Hepatocyte (in vitro differentiated cells): ENCODE results near the gene DPYSL3. TPM values are rescaled to one million over a fixed set of nuclear protein-coding genes. Genes with fewer than 3 reads are reported as not detected.

Experiments
- DNase-seq: peaks from one replicate; pipeline ENCODE4 v3.0.0-alpha.2; 2016; ENCODE audit warnings: low spot score
- H2AFZ ChIP-seq: fragments of 200-600 bp; sonication (generic); 2 replicates; pipeline ENCODE4 v1.6.0; 2016; ENCODE audit warnings: antibody characterized with exemption, mild to moderate bottlenecking
- H3K27ac ChIP-seq: fragments of 200-600 bp; sonication (generic); 2 replicates; pipeline ENCODE4 v1.5.1; 2016; ENCODE audit warnings: mild to moderate bottlenecking
- H3K27me3 ChIP-seq: fragments of 200-600 bp; sonication (generic); 2 replicates; pipeline ENCODE4 v1.6.1; 2016
- H3K36me3 ChIP-seq: fragments of 200-600 bp; sonication (generic); replicated peaks from 2 replicates; pipeline ENCODE4 v1.5.1; 2016; ENCODE audit warnings: low read depth; ENCODE audit not compliant: insufficient read depth
- H3K4me1 ChIP-seq: fragments of 200-600 bp; sonication (generic); 2 replicates; pipeline ENCODE4 v1.5.1; 2016; ENCODE audit warnings: mild to moderate bottlenecking, moderate library complexity; ENCODE audit not compliant: insufficient read depth
- H3K4me2 ChIP-seq: fragments of 200-600 bp; sonication (generic); 2 replicates; pipeline ENCODE4 v1.6.0; 2016
- H3K4me3 ChIP-seq: fragments of 200-600 bp; sonication (generic); 2 replicates; pipeline ENCODE4 v1.5.1; 2016; ENCODE audit warnings: mild to moderate bottlenecking
- H3K79me2 ChIP-seq: fragments of 200-600 bp; sonication (generic); 2 replicates; pipeline ENCODE4 v1.6.0; 2017; ENCODE audit warnings: mild to moderate bottlenecking
- H3K9me2 ChIP-seq: fragments of 200-600 bp; sonication (generic); replicated peaks from 2 replicates; pipeline ENCODE4 v1.6.0; 2017; ENCODE audit warnings: mild to moderate bottlenecking; ENCODE audit not compliant: insufficient read depth
- H3K9me3 ChIP-seq: fragments of 200-600 bp; sonication (generic); 2 replicates; pipeline ENCODE4 v1.5.1; 2016; ENCODE audit warnings: low read depth, mild to moderate bottlenecking
- H4K20me1 ChIP-seq: fragments of 200-600 bp; sonication (generic); 2 replicates; pipeline ENCODE4 v1.6.0; 2016; ENCODE audit warnings: mild to moderate bottlenecking; ENCODE audit not compliant: insufficient read depth, poor library complexity, severe bottlenecking
- EZH2 ChIP-seq: fragments of 200-600 bp; sonication (generic); IDR thresholded peaks from 2 replicates; pipeline ENCODE4 v1.6.1; 2016; ENCODE audit warnings: antibody characterized with exemption, mild to moderate bottlenecking, borderline replicate concordance
- EZH2phosphoT487 ChIP-seq: fragments of 200-600 bp; sonication (generic); IDR thresholded peaks from one replicate; pipeline ENCODE4 v1.6.1; 2018; ENCODE audit warnings: antibody characterized with exemption, mild to moderate bottlenecking, low read depth, moderate library complexity; ENCODE audit not compliant: unreplicated experiment, severe bottlenecking
- WGBS: methylation state at CpG from one replicate; pipeline ENCODE4 v1.1.6; 2016; ENCODE audit warnings: low lambda C conversion rate; ENCODE audit errors: missing lambda C conversion rate; 5-methylcytosine and 5-hydroxymethylcytosine counted together
- polyA plus RNA-seq: library from polyadenylated mRNA; unstranded; fragments of >200 nt; fragmentation: Nextera tagmentation; extraction: Ambion mirVana; gene quantifications from 2 replicates; pipeline ENCODE4 v1.2.1, GENCODE V29; 2016
- total RNA-seq: library from RNA; depleted of rRNA; stranded (reverse); fragments of >200 nt; gene quantifications from 2 replicates; pipeline ENCODE4 v1.2.3, GENCODE V29; 2014
- TF ChIP-seq, protein P1 (sequence below): fragments of 200-600 bp; sonication (generic); IDR thresholded peaks from 2 replicates; pipeline ENCODE4 v1.5.1; 2016; ENCODE audit warnings: antibody characterized with exemption, mild to moderate bottlenecking; ENCODE audit not compliant: poor library complexity

DPYSL3 gene
- total and polyA plus RNA-seq, 2 experiments from 2014 or later = 35.7 to 78.0 TPM

DNA sequence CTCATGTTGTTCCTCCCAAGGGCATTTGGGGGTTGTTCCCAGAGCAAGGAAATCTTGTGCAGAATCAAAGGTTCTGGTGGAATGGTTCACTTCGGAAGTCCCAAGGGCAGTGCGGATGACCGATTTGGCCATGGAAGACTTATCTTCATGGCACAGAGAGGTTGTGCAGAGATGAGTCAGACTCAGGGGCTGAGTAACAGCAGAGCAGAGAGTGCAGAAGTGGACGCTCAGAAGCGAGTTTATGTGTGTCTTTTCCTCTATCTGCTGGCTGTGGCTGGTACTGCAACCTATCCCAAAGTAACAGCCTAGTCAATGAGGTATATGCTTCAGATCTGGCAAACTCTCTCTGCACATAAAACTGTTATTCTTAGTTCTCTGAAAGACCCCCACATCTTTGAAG lies 118.1 kb downstream of the DPYSL3 start:
- WGBS = 50% methylated on average over 5 of the region's 5 CpGs
- no peaks in the 10 kb centered on the region for H3K4me1 ChIP-seq
- no peak overlapping the region for H3K27ac ChIP-seq
- no peaks in the 10 kb centered on the region for H4K20me1 ChIP-seq
- H3K79me2 ChIP-seq = no peaks in the 10 kb centered on the region
- peak; percentile 80 for DNase-seq
- no peak for TF ChIP-seq EZH2phosphoT487
- TF ChIP-seq EZH2 = no peak
- TF ChIP-seq, protein P1, sequence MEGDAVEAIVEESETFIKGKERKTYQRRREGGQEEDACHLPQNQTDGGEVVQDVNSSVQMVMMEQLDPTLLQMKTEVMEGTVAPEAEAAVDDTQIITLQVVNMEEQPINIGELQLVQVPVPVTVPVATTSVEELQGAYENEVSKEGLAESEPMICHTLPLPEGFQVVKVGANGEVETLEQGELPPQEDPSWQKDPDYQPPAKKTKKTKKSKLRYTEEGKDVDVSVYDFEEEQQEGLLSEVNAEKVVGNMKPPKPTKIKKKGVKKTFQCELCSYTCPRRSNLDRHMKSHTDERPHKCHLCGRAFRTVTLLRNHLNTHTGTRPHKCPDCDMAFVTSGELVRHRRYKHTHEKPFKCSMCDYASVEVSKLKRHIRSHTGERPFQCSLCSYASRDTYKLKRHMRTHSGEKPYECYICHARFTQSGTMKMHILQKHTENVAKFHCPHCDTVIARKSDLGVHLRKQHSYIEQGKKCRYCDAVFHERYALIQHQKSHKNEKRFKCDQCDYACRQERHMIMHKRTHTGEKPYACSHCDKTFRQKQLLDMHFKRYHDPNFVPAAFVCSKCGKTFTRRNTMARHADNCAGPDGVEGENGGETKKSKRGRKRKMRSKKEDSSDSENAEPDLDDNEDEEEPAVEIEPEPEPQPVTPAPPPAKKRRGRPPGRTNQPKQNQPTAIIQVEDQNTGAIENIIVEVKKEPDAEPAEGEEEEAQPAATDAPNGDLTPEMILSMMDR = peak; percentile 54
- H3K4me2 ChIP-seq = no peak overlapping the region
- H3K9me3 ChIP-seq = no peaks in the 10 kb centered on the region
- H3K9me2 ChIP-seq = no peaks in the 10 kb centered on the region
- no peaks in the 10 kb centered on the region for H3K27me3 ChIP-seq
- no peaks in the 10 kb centered on the region for H3K36me3 ChIP-seq
- no peak overlapping the region for H2AFZ ChIP-seq
- no peak overlapping the region for H3K4me3 ChIP-seq

GRCh38 chr5:147390654-147391225 lies 119.1 kb downstream of the DPYSL3 start:
- H3K79me2 ChIP-seq = no peaks in the 10 kb centered on the region
- H2AFZ ChIP-seq = no peak overlapping the region
- no peak overlapping the region for H3K4me2 ChIP-seq
- no peaks in the 10 kb centered on the region for H3K36me3 ChIP-seq
- no peak overlapping the region for H3K27ac ChIP-seq
- no peaks in the 10 kb centered on the region for H3K27me3 ChIP-seq
- TF ChIP-seq EZH2 = no peak
- no peak for TF ChIP-seq EZH2phosphoT487
- TF ChIP-seq, protein P1 = no peak
- WGBS = 69% methylated on average over 3 of the region's 3 CpGs
- H3K4me1 ChIP-seq = no peaks in the 10 kb centered on the region
- H3K4me3 ChIP-seq = no peak overlapping the region
- no peaks in the 10 kb centered on the region for H4K20me1 ChIP-seq
- DNase-seq = no peak
- no peaks in the 10 kb centered on the region for H3K9me3 ChIP-seq
- no peaks in the 10 kb centered on the region for H3K9me2 ChIP-seq

DNA sequence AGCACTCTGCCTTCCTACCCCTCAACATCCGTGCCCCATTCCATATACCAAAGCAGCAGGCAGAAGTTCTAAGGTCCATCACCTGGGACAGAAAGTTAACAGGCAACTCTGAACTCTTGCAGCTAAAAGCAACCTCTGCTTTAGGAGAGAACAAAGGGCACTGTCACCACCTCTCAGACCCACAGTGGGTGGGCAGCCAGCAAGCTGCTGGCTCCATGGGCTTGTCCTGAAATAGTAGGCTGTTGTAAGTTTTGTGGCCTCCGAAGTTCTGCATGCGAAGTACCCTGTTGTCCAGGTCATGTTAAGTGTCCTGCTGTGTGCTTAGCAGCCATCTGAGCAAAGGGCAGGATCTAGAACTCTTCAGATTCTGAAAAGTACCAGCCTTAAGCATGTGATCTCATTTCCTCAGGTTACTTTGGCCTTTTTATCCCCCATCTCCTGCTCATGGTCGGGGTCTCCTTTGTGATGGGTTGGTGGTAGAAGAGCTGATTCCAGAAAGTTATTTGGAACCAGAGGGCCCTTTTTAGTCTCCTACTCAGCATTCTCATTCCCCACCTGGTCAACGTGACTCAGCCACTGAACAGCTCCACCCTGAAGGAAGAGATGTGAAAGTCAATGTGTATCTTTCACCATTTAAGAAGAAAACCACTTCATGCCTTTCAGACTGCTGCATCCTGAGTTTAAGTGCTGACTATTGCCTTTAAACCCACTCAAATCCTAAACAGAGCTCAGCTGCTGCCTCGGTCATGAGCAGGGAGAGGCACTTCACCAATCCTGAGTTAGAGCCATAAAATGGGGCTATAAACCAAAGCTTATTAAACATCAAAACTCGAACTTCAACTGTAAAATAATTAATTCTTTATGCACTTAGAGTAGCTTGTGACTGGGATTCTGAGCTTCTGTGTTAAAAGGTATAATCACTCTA lies 121.4 kb downstream of the DPYSL3 start:
- H3K4me2 ChIP-seq = no peak overlapping the region
- TF ChIP-seq EZH2 = no peak
- WGBS = 57% methylated on average over 7 of the region's 7 CpGs

DNA sequence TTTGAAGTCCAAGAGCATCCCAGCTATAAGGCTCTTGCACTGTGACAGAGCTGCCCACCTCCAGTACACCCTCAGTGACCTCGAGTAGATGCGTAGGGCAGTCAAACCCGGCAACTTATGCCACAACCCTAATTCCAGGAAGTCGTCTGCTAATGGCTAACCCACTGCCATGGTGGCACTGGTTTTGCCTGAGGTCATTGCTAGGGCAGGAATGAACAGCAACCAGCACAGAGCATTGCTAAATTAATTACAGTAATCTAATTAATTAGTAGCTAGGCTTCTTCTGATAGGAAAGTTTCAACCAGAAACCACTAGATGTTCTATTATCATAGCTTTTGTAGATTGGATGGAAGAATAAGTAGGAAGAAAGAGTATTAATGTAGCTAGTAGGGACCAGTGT lies 122.8 kb downstream of the DPYSL3 start:
- Histone ChIP-seq H3K4me2 (no peak overlapping the region), H3K4me1 (peaks cover 4% of the 10 kb centered on the region), H3K27ac (no peak overlapping the region), H3K36me3 (no peaks in the 10 kb centered on the region), H3K79me2 (no peaks in the 10 kb centered on the region), H2AFZ (no peak overlapping the region), H3K4me3 (no peak overlapping the region), H3K9me3 (no peaks in the 10 kb centered on the region), H3K27me3 (no peaks in the 10 kb centered on the region), H4K20me1 (no peaks in the 10 kb centered on the region), H3K9me2 (no peaks in the 10 kb centered on the region)
- DNase-seq = no peak
- TF ChIP-seq EZH2phosphoT487 = no peak
- TF ChIP-seq, protein P1 = no peak
- no peak for TF ChIP-seq EZH2
- 88% methylated on average over 4 of the region's 4 CpGs for WGBS

More for the DNA sequence above, 121.4 kb downstream of the DPYSL3 start:
- no peak overlapping the region for H2AFZ ChIP-seq
- no peaks in the 10 kb centered on the region for H3K9me2 ChIP-seq
- no peaks in the 10 kb centered on the region for H4K20me1 ChIP-seq
- no peaks in the 10 kb centered on the region for H3K36me3 ChIP-seq
- no peak overlapping the region for H3K4me3 ChIP-seq
- peaks cover 4% of the 10 kb centered on the region for H3K4me1 ChIP-seq
- H3K27ac ChIP-seq = peak overlapping the region; percentile 23
- H3K27me3 ChIP-seq = no peaks in the 10 kb centered on the region
- no peaks in the 10 kb centered on the region for H3K9me3 ChIP-seq
- no peaks in the 10 kb centered on the region for H3K79me2 ChIP-seq
- peak; percentile 17 for DNase-seq
